Right lung (tissue), 10 donors: ENCODE results near the gene ZNF571. TPM values are rescaled to one million over a fixed set of nuclear protein-coding genes. Genes with fewer than 3 reads are reported as not detected.
A peak's percentile ranks its signal among the peaks of the same experiment; 100 is the strongest.

Source experiments
- DNase-seq, 2 donors: peaks; one replicate each; pipeline ENCODE4 v3.0.0-alpha.2; 2013
- long read RNA-seq, 8 donors: transcript quantifications; one replicate each; lab custom pipeline, GENCODE V29; 2026
- polyA plus RNA-seq, 5 donors: library from polyadenylated mRNA; unstranded; fragments of 120-200 nt; gene quantifications; one replicate each; pipeline versions ENCODE4 v1.2.1 to v1.2.3, GENCODE V29; 2013; ENCODE audit warnings: inconsistent platforms in 1 of 5, low replicate concordance in 1 of 5; ENCODE audit not compliant: insufficient read length in 5 of 5, insufficient read depth in 1 of 5

Gene ZNF571
- 10 to 100 TPM in 4 of 5 donors, 1 to 10 TPM in 1; 9.1 to 15.6 (median 11.6) TPM for polyA plus RNA-seq
- long read RNA-seq, donor 1, partial matches to known transcripts = 0 of 1 reads
- long read RNA-seq, donor 1, other reads (novel, unspliced or antisense) = 0 of 1 reads
- long read RNA-seq, donor 2, partial matches to known transcripts = 0 of 2 reads
- long read RNA-seq, donor 2, other reads (novel, unspliced or antisense) = 0 of 2 reads
- long read RNA-seq, donor 3, partial matches to known transcripts = 0 of 1 reads
- long read RNA-seq, donor 3, other reads (novel, unspliced or antisense) = 0 of 1 reads
- long read RNA-seq, donor 4, partial matches to known transcripts = 0 of 3 reads
- long read RNA-seq, donor 4, other reads (novel, unspliced or antisense) = 0 of 3 reads
- long read RNA-seq, donor 5, partial matches to known transcripts = 0 of 1 reads
- long read RNA-seq, donor 5, other reads (novel, unspliced or antisense) = 0 of 1 reads
- long read RNA-seq, donor 6 = 0 reads
- long read RNA-seq, donor 7, partial matches to known transcripts = 0 of 1 reads
- long read RNA-seq, donor 7, other reads (novel, unspliced or antisense) = 0 of 1 reads
- long read RNA-seq, donor 8 = 0 reads

DNA sequence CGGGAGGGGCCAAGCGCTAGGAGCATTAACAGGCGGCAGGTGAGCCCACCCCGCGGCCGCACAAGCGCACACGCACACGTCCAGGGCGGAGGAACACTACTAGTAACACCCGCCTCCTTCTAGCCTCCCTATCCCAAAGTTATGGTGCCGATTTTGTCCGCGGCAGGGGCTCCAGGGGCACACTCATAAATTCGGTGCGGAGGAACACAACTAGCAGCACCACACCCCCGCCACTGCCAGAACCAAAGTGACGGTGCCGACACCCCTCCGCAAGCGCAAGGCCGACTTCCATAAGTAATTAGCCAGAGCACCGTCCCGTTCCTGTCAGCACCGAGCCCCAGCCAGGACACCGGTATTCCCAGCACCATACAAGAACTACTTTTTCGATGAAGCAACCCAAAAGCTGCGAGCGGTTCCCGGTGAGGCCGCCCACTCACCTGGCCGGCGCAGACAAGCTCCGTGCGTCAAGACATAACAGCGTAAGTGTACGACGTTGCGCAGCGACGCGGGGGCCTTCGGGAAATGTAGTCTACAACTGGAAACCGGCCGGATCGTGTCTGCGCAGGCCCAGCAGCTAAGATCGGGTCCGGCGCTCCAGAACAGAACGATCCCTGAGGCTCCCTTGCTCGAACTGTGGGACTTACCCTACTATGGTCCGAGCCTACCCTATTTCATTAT is at the start of gene ZNF571, which contains the start of gene ZNF540:
ZNF571 (minus strand) TSS at position 489 of the 678 bp plus-strand sequence. CDS start 8,116 bp downstream, outside the sequence.
ZNF540 (plus strand) TSS at position 573 of the 678 bp plus-strand sequence. CDS start 3,572 bp downstream, outside the sequence.
- DNase-seq = peak; percentile 94 to 95

DNA sequence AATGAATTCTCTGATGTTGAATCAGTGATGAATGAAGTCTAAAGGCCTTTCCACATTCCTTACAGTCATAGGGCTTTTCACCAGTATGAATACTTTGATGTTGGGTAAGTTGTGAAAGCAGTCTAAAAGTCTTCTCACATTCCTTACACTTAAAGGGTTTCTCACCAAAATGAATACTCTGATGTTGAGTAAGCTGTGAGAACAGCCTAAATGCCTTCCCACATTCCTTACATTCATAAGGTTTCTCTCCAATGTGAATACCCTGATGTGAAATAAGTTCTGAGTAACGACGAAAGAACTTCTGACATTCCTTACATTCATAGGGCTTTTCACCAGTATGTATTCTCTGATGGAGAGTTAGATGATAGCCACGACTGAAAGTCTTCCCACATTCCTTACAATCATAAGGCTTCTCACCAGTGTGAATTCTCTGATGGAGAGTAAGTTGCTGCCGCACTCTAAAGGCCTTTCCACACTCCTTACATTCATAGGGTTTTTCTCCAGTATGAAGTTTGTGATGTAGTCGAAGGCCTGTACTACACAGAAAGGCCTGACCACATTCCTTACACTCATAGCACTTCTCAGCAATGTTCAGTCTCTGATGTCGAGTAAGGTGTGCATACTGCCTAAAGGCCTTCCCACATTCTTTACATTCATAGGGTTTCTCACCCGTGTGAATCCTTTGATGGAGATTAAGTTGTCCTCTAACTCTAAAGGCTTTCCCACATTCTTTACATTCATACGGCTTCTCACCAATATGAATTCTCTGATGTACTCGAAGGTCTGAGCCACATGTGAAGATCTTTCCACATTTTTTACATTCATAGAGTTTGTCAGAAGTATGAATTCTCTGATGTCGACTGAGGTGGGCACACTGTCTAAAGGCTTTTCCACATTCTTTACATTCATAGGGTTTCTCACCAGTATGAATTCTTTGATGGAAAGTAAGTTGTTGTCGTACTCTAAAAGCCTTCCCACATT is 40.8 kb upstream of the ZNF571 start:
- no peak for DNase-seq

DNA sequence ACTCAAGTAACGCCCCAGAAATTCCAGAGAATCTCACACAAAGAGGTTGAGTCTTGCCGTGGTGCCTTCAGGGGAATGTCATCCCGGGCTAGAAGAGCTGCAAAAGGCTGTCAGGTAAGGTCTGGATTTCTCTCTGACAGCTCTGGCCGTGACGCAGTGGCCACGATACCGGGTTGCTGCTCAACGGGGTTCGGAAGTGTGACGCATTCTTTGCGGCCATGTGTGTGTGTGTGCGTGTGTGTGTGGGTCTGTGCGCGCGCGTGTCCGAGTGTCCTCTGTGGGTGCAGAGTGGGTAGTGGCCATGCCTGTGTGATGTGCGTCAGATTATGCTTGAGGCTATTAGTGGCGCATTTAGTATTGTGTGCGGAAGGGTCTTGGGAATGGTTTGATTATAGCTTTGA is 390 bp upstream of the ZNF571 start:
- no peak for DNase-seq

DNA sequence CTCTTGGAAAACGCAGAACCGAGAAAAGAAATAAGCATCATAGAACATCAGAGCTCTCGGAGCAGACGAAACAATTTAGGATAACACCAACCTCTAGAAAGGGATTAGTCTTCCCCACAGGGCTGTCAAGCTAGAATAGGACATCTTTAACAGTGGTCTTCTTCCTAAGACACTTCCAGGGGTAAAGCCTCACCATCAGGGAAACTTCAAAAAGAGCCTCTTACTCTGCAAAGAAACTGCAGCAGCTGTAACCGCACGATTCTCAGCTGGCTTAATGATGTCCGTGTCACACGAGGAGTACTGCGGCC is 642 bp downstream of the ZNF571 start:
- DNase-seq = no peak

DNA sequence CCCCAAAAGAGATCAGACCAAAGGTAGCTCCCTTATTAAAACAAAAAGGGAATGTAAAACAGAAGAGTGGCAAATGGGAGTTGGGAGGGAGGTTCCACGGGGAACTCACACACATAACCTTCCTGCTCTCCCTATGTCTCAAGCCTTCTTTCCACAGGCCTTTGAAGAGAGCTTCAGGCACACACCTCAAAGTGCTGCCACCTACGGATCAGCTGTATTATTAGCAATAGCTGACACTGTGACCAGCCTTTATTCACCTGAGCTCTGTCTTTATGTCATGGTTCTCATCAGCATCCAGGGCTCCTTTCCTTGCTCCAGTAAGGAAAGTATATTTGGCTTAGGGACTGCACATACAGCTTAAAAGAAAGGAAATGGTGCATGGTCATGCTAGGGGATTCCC is 11.3 kb downstream of the ZNF571 start:
- DNase-seq = no peak

DNA sequence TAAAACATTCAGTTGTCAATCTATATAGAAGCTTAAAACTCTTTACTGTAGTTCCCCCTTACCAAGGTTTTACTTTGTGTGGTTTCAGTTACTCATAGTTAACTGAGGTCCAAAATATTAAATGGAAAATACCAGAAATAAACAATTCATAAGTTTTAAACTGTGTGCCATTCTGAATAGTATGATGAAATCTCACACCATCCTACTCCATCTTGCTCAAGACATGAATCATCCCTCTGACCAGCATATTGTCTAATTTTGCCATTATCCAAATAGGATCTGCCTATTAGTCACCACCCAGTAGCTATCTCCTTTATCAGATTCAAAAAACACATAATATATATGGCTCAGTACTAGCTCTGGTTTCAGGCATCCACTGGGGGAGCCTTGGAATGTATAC is 22.4 kb downstream of the ZNF571 start:
- no peak for DNase-seq

DNA sequence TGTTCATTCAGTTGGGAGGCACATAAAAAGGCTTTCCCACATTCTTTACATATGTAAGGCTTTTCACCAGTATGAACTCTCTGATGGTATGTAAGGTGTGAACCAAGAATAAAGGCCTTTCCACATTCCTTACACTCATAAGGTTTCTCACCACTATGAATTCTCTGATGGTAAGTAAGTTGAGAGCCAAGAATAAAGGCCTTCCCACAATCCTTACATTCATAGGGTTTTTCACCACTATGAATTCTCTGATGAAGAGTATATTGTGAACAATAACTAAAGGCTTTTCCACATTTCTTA is 29.3 kb downstream of the ZNF571 start:
- no peak for DNase-seq

DNA sequence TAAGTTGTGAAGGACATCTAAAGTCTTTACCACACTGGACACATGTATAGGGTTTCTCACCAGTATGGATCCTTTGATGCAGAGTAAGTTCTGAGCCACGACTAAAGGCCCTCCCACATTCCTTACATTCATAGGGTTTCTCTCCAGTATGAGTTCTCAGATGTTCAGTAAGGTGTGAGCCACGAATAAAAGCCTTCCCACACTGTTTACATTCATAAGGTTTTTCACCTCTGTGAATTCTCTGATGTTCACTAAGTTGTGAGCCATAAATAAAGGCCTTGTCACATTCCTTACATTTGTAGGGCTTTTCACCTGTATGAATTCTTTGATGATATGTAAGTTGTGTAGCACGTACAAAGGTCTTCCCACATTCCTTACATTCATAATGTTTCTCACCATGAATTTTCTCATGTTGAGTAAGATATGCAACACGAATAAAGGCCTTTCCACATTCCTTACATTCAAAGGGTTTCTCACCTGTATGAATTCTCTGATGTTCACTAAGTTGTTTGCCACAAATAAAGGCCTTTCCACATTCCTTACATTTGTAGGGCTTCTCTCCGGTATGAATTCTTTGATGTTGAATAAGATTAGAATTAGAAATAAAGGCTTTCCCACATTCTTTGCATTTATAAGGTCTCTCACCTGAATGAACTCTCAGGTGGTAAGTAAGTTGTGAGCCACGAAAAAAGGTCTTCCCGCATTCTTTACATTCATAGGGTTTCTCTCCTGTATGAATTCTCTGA is 29.8 kb downstream of the ZNF571 start:
- DNase-seq = no peak

DNA sequence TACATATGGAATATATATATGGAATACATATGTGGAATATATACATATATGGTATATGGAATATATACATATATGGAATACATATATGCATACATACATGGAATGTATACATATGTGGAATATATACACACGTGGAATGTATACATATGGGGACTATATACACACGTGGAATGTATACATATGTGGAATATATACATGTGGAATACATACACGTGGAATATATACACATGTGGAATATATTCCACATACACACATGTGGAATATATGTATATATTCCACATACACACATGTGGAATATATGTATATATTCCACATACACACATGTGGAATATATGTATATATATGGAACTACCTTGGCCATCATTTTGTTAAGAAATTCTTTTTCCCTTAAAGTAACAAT is 31.1 kb downstream of the ZNF571 start:
- DNase-seq = no peak

DNA sequence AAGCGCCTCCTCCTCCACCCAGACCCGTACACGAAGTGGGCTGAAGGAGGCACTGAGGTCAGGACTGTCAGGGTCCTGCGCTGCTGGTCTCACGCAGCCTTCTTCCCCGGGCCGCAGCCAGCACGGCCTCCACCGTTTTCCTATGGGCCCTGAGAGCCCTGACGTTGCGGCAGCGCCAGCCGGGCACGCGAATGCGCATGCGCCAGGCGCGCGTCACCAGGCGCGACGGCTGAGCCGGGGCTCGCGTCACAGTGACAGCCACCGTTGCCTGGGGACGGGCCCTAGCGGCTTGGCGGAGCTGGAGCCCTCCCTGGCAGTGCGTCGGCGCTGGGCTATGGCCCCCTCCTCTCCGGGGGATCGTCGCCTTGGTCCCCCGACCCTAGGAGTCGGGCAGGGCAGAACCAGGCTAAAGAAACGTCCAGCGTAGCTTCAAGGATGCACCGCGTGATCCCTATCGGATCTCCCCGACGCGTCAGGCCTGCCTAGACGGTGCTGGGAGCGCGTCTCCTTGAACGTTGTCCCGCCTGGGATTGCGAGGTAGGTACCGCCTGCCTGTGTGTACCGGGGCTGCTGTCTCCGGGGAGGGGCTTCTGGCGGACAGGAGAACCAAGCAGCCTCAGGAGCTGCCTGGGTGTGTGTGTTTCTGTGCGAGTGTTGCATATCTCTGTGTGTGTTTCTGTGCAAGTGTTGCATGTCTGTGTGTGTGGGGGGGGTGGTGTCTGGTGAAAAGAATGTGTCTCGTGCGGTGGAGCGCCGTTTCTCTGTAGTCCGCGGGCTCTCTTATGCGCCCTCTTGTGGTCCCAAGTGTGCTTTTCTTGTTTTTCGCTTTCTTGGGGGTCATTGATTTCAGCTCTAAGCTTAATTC is 43.2 kb downstream of the ZNF571 start:
- peak; percentile 68 for DNase-seq

DNA sequence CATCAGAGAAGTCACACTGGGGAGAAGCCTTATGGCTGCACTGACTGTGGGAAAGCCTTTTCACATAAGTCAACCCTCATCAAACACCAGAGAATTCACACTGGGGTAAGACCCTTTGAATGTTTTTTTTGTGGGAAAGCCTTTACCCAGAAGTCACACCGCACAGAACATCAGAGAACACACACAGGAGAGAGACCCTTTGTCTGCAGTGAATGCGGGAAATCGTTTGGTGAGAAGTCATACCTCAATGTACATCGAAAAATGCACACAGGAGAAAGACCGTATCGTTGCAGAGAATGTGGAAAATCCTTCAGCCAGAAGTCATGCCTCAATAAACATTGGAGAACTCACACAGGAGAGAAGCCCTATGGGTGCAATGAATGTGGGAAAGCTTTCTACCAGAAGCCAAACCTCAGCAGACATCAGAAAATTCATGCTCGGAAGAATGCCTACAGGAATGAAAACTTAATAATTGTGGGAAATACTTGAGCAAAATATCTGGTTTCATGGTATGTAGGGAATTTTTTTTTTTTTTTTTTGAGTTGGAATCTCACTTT is 57.1 kb downstream of the ZNF571 start:
- DNase-seq = no peak

DNA sequence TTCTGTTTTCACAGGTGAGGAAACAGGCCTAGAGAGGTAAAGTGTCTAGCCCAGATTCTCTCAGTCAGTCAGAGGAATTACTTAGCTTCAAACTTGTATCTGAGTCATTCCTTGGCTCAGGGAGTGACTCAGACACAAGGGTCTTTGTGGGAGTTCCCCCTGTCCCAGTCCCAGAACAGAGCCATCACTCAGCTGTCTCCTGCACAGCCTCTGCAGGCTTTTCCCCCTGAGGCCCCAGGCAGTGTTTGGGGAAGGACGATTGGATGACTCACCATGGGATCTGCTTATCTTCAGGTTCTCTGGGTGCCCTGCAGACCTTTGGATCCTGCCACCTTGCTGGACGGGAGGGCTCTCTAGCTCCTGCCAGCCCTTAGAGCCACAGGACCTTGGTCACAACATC is 74.7 kb downstream of the ZNF571 start:
- no peak for DNase-seq

Other genes starting within 250 kb of the ZNF571 start
- gene ZNF527, start 223.7 kb downstream of the ZNF571 start, polyA plus RNA-seq = 10 to 100 TPM in 4 of 5 donors, 1 to 10 TPM in 1; 7.1 to 11.5 (median 10.4) TPM
- gene ZNF569, start 127.3 kb downstream of the ZNF571 start, polyA plus RNA-seq = 10 to 100 TPM in 3 of 5 donors, 1 to 10 TPM in 2; 7.3 to 15.7 (median 11.8) TPM
- 10 to 100 TPM in 2 of 5 donors, 1 to 10 TPM in 3; 6.5 to 12.7 (median 10.0) TPM for gene ZNF570, start 125.4 kb downstream of the ZNF571 start, polyA plus RNA-seq
- gene ZNF793, start 87.9 kb downstream of the ZNF571 start, polyA plus RNA-seq = 10 to 100 TPM; 19.5 to 40.2 (median 33.5) TPM
- 1 to 10 TPM; 4.9 to 7.2 (median 6.9) TPM for gene ZNF540, start 84 bp upstream of the ZNF571 start, polyA plus RNA-seq
- 10 to 100 TPM; 14.2 to 29.2 (median 22.6) TPM for gene ZFP30, start 60.7 kb upstream of the ZNF571 start, polyA plus RNA-seq
- gene ZNF607, start 125.0 kb upstream of the ZNF571 start, polyA plus RNA-seq = 10 to 100 TPM in 4 of 5 donors, 1 to 10 TPM in 1; 9.4 to 14.1 (median 11.7) TPM
- 10 to 100 TPM in 4 of 5 donors, 1 to 10 TPM in 1; 8.5 to 26.3 (median 19.6) TPM for gene ZNF573, start 184.8 kb upstream of the ZNF571 start, polyA plus RNA-seq